ENCODE measurements around the gene LGR4.

The LGR4 gene

GRCh38 chr11:27485930-27486773 lies 13.6 kb upstream of the LGR4 start:
- peak; percentile 77 for FAIRE-seq
- no peak for DNase-seq (ENCODE audit: extremely low spot score, insufficient read length, low read depth)

GRCh38 chr11:27482793-27483192 lies 10.2 kb upstream of the LGR4 start:
- DNase-seq (ENCODE audit: extremely low spot score, insufficient read length, low read depth) (no peak), FAIRE-seq (no peak)

- no peak for FAIRE-seq
Measured at GRCh38 chr11:27481992-27482391, 9.4 kb upstream of the LGR4 start.

GRCh38 chr11:27477831-27478230 lies 5.2 kb upstream of the LGR4 start:
- FAIRE-seq (no peak), DNase-seq (ENCODE audit: extremely low spot score, insufficient read length, low read depth) (no peak)

More at GRCh38 chr11:27481992-27482391, 9.4 kb upstream of the LGR4 start:
- no peak for DNase-seq (ENCODE audit: extremely low spot score, insufficient read length, low read depth)

GRCh38 chr11:27477243-27477642 lies 4.7 kb upstream of the LGR4 start:
- FAIRE-seq (no peak), DNase-seq (ENCODE audit: extremely low spot score, insufficient read length, low read depth) (no peak)

- DNase-seq (ENCODE audit: extremely low spot score, insufficient read length, low read depth) (no peak), FAIRE-seq (no peak)
Measured at GRCh38 chr11:27475622-27476021, 3.0 kb upstream of the LGR4 start.

GRCh38 chr11:27473017-27473406 lies 422 bp upstream of the LGR4 start:
- no peak for DNase-seq (ENCODE audit: extremely low spot score, insufficient read length, low read depth)
- FAIRE-seq, result no peak

- FAIRE-seq (no peak), DNase-seq (ENCODE audit: extremely low spot score, insufficient read length, low read depth) (no peak)
Measured at GRCh38 chr11:27471589-27472397, 797 bp downstream of the LGR4 start.

- no peak for FAIRE-seq
Measured at GRCh38 chr11:27470826-27471588, 1.6 kb downstream of the LGR4 start.

GRCh38 chr11:27470166-27470565 lies 2.4 kb downstream of the LGR4 start:
- FAIRE-seq, result no peak
- DNase-seq (ENCODE audit: extremely low spot score, insufficient read length, low read depth), result no peak

More at GRCh38 chr11:27470826-27471588, 1.6 kb downstream of the LGR4 start:
- DNase-seq (ENCODE audit: extremely low spot score, insufficient read length, low read depth), result no peak

- DNase-seq (ENCODE audit: extremely low spot score, insufficient read length, low read depth) (no peak), FAIRE-seq (no peak)
Measured at GRCh38 chr11:27468995-27469695, 3.4 kb downstream of the LGR4 start.

GRCh38 chr11:27468209-27468994 lies 4.2 kb downstream of the LGR4 start:
- DNase-seq (ENCODE audit: extremely low spot score, insufficient read length, low read depth) (no peak), FAIRE-seq (no peak)

- no peak for FAIRE-seq
- no peak for DNase-seq (ENCODE audit: extremely low spot score, insufficient read length, low read depth)
Measured at GRCh38 chr11:27467181-27467913, 5.2 kb downstream of the LGR4 start.

GRCh38 chr11:27466363-27466762 lies 6.2 kb downstream of the LGR4 start:
- DNase-seq (ENCODE audit: extremely low spot score, insufficient read length, low read depth) (no peak), FAIRE-seq (no peak)

- DNase-seq (ENCODE audit: extremely low spot score, insufficient read length, low read depth) (no peak), FAIRE-seq (no peak)
Measured at GRCh38 chr11:27465629-27466028, 7.0 kb downstream of the LGR4 start.

- no peak for FAIRE-seq
- DNase-seq (ENCODE audit: extremely low spot score, insufficient read length, low read depth), result no peak
Measured at GRCh38 chr11:27464909-27465308, 7.7 kb downstream of the LGR4 start.

GRCh38 chr11:27464289-27464696 lies 8.3 kb downstream of the LGR4 start:
- FAIRE-seq (no peak), DNase-seq (ENCODE audit: extremely low spot score, insufficient read length, low read depth) (no peak)

- DNase-seq (ENCODE audit: extremely low spot score, insufficient read length, low read depth) (no peak), FAIRE-seq (no peak)
Measured at GRCh38 chr11:27462543-27462942, 10.0 kb downstream of the LGR4 start.

Data from GM18507 (cell line).